Loucy (cell line): ENCODE measurements around the gene CPT1B.

Experiments used
- EZH2phosphoT487 ChIP-seq: fragments of 200-600 bp; IDR thresholded peaks from 2 replicates; pipeline ENCODE4 v1.6.1; 2018; ENCODE audit warnings: antibody characterized with exemption, mild to moderate bottlenecking, moderate library complexity, borderline replicate concordance
- TF ChIP-seq, protein P1 (sequence below): fragments of 200-600 bp; sonication (generic); conservative IDR thresholded peaks from 2 replicates; pipeline ENCODE4 v1.5.1; 2014; ENCODE audit warnings: mild to moderate bottlenecking, antibody characterized with exemption, low read length

DNA sequence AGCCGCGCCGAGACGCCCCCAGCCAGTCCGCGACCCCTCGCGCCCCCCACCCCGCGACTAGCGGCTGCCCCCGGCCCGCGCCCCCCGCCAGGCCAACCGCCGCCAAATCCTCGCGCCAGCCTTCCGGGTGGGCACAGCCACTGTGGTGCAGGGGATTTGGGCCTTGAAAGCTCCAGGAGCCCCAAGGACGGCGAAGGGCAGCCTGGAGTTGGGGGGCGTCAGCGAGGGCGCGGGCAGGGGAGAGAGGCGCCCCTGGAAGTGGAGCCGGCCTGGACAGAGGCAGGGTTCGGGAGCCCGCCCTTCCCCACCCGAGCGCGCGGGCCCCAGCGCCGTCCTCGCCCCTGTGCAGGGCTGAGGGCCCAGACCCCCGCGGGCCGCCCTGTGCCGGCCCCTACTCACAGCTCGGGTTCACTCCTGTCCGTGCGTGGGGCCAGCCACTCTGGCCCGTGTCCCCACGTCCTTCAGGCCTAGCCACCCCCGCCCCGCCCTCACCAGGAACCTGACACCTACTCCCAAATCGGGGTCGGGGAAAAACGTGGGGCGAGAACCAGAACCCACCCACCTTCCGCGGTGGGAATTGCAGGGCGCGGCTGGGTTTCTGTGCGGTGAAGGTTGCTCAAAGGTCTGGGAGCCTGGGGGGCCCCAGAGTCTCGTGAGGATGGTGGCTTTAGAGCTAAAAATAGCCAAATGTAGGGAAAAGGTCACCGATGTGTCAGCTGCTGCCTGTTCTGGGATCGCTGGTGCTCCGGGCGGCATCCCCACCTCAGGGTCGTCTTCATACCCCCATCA, at the start of gene CPT1B:
- TF ChIP-seq, protein P1, sequence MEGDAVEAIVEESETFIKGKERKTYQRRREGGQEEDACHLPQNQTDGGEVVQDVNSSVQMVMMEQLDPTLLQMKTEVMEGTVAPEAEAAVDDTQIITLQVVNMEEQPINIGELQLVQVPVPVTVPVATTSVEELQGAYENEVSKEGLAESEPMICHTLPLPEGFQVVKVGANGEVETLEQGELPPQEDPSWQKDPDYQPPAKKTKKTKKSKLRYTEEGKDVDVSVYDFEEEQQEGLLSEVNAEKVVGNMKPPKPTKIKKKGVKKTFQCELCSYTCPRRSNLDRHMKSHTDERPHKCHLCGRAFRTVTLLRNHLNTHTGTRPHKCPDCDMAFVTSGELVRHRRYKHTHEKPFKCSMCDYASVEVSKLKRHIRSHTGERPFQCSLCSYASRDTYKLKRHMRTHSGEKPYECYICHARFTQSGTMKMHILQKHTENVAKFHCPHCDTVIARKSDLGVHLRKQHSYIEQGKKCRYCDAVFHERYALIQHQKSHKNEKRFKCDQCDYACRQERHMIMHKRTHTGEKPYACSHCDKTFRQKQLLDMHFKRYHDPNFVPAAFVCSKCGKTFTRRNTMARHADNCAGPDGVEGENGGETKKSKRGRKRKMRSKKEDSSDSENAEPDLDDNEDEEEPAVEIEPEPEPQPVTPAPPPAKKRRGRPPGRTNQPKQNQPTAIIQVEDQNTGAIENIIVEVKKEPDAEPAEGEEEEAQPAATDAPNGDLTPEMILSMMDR = no peak
- TF ChIP-seq EZH2phosphoT487 = no peak
